NCI-H2081 (cell line): ENCODE measurements around the gene TNS3.
A peak's percentile ranks its signal among the peaks of the same experiment; 100 is the strongest.

Experiments used
- DNase-seq, 2 experiments: peaks; one replicate each; lab custom pipeline; 2025; lab: John Stamatoyannopoulos, UW

TNS3 gene

GRCh38 chr7:47368190-47368812, 213.6 kb downstream of the TNS3 start:
- peak in 1 of 2 experiments; percentile 41 for DNase-seq

GRCh38 chr7:47367369-47367768, 214.5 kb downstream of the TNS3 start:
- DNase-seq, result no peak

- DNase-seq, result no peak
Observed at GRCh38 chr7:47366960-47367359, 215.0 kb downstream of the TNS3 start.

GRCh38 chr7:47366211-47366610, 215.7 kb downstream of the TNS3 start:
- DNase-seq, result peak in 1 of 2 experiments; percentile 16

- no peak for DNase-seq
Observed at GRCh38 chr7:47362984-47363383, 218.9 kb downstream of the TNS3 start.

GRCh38 chr7:47361746-47362215, 220.1 kb downstream of the TNS3 start:
- no peak for DNase-seq

GRCh38 chr7:47361236-47361635, 220.7 kb downstream of the TNS3 start:
- no peak for DNase-seq

- DNase-seq, result no peak
Observed at GRCh38 chr7:47360301-47360900, 221.5 kb downstream of the TNS3 start.

GRCh38 chr7:47358944-47359588, 222.8 kb downstream of the TNS3 start:
- no peak for DNase-seq

- DNase-seq, result no peak
Observed at GRCh38 chr7:47358357-47358756, 223.6 kb downstream of the TNS3 start.

GRCh38 chr7:47357863-47358262, 224.0 kb downstream of the TNS3 start:
- DNase-seq, result no peak

- DNase-seq, result no peak
Observed at GRCh38 chr7:47357361-47357760, 224.6 kb downstream of the TNS3 start.

- no peak for DNase-seq
Observed at GRCh38 chr7:47356261-47356660, 225.7 kb downstream of the TNS3 start.

- DNase-seq, result no peak
Observed at GRCh38 chr7:47355684-47356083, 226.2 kb downstream of the TNS3 start.

- no peak for DNase-seq
Observed at GRCh38 chr7:47354831-47355541, 226.9 kb downstream of the TNS3 start.

- DNase-seq, result no peak
Observed at GRCh38 chr7:47354071-47354470, 227.8 kb downstream of the TNS3 start.

GRCh38 chr7:47352394-47352968, 229.4 kb downstream of the TNS3 start:
- no peak for DNase-seq

- DNase-seq, result no peak
Observed at GRCh38 chr7:47351233-47352154, 230.4 kb downstream of the TNS3 start.

GRCh38 chr7:47350425-47350824, 231.5 kb downstream of the TNS3 start:
- DNase-seq, result no peak

GRCh38 chr7:47349401-47349800, 232.5 kb downstream of the TNS3 start:
- DNase-seq, result no peak

GRCh38 chr7:47347816-47348385, 234.0 kb downstream of the TNS3 start:
- DNase-seq, result no peak
